NCI-H774 (cell line): Measurements from ENCODE around the gene DGLUCY.
"Not testable (repeated sequence)": the region's sequence is repeated elsewhere in the genome, so short reads cannot be mapped to it uniquely, and the experiment has no call there.

Experiments used
- DNase-seq: peaks from one replicate; lab custom pipeline; 2025; lab: John Stamatoyannopoulos, UW

Gene DGLUCY

GRCh38 chr14:91258011-91258618, 144.2 kb downstream of the DGLUCY start:
- DNase-seq: no peak

GRCh38 chr14:91258876-91259275, 145.0 kb downstream of the DGLUCY start:
- DNase-seq: no peak

DNA sequence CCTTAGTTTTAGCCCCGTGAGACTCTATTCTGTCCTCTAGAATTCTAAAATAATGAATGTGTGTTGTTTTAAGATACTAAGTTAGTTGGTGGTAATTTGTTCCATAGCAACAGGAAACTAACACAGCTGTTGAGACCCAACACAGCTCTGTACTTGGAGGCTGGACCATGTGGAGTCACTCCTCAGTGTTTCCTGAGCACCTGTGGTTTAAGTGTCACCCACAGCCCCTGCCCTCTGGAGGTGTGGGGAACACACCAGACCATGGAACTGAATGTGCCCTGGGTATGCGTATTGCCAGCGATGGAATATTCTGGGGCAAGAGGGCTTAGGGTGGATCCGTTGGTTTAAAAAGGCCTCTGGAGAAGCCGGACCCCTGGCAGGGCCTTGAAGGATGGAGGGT, 147.2 kb downstream of the DGLUCY start:
- DNase-seq: no peak

GRCh38 chr14:91261986-91262549, 148.2 kb downstream of the DGLUCY start:
- no peak for DNase-seq

- no peak for DNase-seq
Observed at GRCh38 chr14:91263329-91263728, 149.5 kb downstream of the DGLUCY start.

DNA sequence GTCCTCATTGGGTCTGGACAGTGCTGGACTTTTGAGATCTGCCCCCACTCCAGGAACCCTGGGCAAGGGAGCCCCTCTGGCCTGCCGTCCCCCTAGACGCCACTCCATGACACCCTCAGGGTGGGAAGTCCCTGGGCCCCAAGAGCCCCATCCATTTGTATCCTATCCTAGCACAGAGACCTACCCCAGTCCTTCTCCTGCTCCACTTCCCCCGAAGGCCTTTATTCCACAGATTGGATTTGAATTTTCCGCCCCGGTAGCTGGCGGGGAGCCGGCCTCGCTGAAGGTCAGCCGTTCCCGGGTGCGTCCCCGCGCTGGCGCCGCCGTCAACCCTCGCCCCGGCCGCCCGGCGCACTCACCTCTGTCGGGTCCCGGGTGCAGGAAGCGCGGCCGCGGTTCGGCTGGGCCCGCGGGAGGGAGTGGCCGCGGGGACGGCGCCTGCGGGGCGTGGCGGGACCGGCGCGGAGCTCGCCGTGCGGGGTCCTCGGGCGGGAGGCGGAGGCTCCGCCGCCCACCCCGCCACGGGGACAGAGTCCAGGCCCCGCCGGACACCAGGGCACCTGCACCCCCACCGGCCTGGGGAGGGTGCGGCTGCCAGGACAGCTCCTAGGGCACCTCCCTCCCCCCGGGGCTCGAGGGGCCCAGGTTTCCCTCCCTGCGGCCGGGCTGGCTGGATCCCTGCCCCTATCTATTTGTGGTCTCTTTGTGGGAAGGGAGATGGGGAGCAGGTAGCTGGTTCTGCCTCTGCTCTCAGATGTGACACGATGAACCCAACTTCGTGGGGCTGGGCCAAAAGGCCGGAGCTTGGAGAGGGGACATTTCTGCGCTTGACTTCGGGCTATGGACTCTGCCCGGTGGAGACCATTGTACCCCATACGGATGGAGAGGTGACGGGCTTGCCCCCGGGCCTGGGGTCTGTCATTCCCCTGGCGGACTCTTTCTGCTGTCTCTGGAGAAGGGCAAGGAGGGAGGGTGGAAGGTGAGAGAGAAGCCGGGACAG, 150.6 kb downstream of the DGLUCY start:
- DNase-seq: no peak

GRCh38 chr14:91265404-91265803, 151.5 kb downstream of the DGLUCY start:
- no peak for DNase-seq

GRCh38 chr14:91266276-91266675, 152.4 kb downstream of the DGLUCY start:
- not testable (repeated sequence) for DNase-seq

DNA sequence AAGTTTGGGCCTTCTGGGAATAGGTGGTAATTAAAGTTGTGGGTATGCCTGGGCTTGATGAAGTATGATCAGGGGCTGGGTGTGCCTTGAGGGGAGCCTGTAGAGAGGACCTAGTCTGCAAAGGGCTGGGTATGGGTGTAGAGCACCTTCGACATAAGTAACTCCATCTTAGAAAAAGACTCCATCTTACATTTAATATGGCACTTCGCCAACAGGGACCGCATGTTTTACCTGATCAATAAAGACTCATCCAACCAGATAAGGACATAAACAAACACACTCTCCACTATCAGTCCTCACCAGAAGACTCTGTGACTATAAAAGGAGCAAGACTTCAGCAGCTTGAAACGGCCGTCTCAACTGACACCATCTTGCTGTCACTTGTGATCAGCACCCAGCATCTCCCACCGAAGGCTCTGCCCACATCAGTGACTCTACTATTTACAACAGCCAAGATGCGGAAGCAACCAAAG, 154.1 kb downstream of the DGLUCY start:
- no peak for DNase-seq

GRCh38 chr14:91269076-91269991, 155.5 kb downstream of the DGLUCY start:
- DNase-seq: no peak

DNA sequence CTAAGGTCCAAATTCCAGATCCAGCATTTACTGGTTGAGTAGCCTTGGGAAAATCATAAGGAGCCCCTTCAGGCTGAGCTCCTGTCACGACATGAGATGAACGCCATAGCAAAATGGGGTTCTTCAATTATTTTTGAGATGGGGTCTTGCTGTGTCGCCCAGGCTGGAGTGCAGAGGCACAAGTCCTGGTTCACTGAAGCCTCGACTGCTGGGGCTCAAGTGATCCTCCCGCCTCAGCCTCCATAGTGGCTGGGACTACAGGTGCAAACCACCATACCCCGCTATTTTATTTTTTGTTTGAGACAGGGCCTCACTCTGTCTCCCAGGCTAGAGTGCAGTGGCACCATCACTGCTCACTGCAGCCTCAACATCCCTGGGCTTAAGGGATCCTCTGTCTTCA, 156.3 kb downstream of the DGLUCY start:
- DNase-seq: no peak

GRCh38 chr14:91270619-91271018, 156.7 kb downstream of the DGLUCY start:
- DNase-seq: no peak

GRCh38 chr14:91271639-91272038, 157.8 kb downstream of the DGLUCY start:
- no peak for DNase-seq

DNA sequence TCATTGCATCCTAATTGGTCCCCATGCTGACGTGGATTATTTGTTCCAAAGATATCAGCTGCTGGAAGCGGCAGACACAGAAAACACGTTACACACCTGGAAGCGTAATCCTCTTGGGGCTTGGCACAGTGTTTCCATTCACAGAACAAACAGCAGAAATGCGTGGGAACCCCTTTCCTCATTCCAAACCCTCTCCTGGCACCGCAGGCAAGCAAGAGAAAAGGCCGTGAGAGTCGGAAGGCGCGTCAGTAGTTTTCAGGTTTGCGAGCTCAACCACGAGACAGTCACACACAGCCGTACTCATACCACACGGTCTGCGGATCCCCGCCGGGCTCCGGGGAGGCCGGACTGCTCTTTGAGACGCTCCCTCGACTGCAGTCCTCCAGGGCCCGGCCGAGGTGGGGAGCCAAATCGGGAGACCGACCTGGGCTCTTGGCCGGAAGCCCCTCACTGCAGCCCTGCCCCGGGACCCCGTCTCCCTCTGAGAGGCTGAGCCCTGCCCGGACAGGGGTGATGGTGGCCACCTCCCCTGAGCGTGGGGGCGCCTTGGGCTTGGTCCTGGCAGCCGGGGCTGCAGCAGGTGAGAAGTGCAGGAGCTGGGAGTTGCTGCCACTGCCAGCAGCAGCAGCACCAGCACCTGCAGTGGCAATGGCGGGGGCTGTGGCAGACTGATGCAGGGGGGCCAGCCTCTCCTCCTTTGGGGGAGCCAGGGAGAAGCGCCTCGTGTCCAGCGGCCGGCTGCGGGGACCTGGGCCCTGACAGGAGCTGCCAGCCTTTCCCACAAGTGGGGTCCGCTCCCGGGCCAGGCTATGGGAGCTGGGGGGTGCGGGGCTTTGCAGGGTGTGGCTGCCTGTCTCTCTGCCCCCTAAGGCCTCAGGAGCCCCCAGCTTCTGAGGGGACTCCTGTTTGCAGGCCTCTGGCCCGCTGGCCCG, 158.7 kb downstream of the DGLUCY start:
- no peak for DNase-seq

DNA sequence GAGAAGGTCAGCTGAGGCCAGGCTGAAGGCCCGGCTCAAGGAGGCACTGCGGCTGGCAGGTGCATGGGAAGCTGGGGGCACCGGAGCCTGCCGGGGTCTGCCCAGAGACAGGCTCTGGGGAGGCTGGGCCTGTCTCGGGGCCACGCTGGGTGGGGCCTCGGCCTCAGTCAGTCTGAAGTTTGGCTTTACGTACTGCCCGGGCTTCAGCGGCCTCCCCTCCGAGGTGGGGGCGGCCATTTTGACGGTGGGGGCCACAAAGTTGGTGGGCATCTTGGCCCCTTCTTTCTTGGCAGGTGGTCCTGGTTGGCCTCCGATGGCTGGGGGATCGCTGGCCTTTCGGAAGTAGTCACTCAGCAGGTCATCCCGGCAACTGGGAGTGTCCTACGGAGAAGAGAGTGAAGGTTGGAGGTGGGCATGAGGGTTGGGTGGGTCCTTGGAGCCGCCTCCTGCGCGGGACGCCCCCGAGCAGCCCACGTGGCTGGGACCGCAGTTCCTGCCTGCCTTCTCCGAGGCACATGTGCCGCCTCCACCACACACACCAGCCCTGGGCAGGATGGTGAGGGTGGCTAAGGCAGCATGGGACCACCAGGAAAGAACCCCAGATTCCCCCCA, 159.5 kb downstream of the DGLUCY start:
- DNase-seq: no peak

DNA sequence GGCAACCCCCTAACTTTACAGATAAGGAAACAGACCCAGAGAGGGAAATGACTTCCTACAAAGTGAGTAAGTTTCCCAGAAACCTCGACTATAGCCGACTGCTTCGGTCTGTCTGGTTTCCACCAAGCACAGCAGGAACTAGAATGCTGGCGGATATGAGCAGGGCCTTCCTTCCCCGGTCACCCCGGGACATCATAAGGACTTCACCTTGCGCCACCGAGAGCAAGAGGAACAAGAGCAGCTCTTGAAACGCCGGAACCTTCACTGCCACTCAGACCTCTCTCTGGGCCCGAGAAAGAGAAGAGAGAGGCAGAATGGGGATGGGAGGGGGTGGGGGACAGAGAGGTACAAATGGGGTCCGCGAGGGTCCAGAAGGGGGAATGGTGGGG, 160.0 kb downstream of the DGLUCY start:
- DNase-seq: no peak

DNA sequence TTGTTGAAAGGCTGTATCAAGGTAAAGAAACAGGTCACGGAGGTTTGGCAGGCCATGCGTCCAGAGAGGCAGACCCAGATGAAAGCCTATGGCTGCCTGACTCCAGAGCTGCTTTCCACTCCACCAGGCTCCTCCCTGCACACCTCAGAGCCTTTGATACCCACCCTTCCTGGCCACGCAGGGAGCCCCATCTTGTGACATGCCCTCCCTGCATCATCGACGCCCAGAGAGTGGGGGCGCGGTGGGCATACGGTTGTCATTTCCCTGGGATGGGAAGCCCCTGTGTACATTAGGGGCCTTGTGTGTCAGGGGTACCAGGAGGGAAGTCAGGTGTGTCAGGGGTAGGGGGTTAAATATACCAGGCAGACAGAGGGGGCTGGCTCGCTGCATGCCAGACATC, 160.9 kb downstream of the DGLUCY start:
- no peak for DNase-seq
